Immature natural killer cell (primary cell): ENCODE results near the gene TYW1B. TPM values are rescaled to one million over a fixed set of nuclear protein-coding genes. Genes with fewer than 3 reads are reported as not detected.
"Not testable (repeated sequence)": the region's sequence is repeated elsewhere in the genome, so short reads cannot be mapped to it uniquely, and the experiment has no call there.

Source experiments
- DNase-seq, 3 donors: peaks; one replicate each; pipeline ENCODE4 v3.0.0; 2022; ENCODE audit warnings: mixed read lengths in 1 of 3
- H3K27ac Mint-ChIP-seq, 6 donors: one replicate each; pipeline ENCODE4 v1.8.0; 2020; ENCODE audit warnings: mixed read lengths in 6 of 6, mild to moderate bottlenecking in 5 of 6, inconsistent platforms in 4 of 6, moderate library complexity in 3 of 6
- H3K27me3 Mint-ChIP-seq, 3 donors: one replicate each; pipeline ENCODE4 v1.8.0; 2020 to 2021; ENCODE audit warnings: low read depth in 3 of 3, mild to moderate bottlenecking in 3 of 3, mixed read lengths in 3 of 3, moderate library complexity in 3 of 3, inconsistent platforms in 1 of 3
- H3K36me3 Mint-ChIP-seq, 3 donors: one replicate each; pipeline ENCODE4 v1.8.0; 2020; ENCODE audit warnings: mixed read lengths in 3 of 3, inconsistent platforms in 2 of 3, mild to moderate bottlenecking in 2 of 3
- H3K4me1 Mint-ChIP-seq, 2 donors: one replicate each; pipeline ENCODE4 v1.8.0; 2020; ENCODE audit warnings: inconsistent platforms in 2 of 2, mild to moderate bottlenecking in 2 of 2, mixed read lengths in 2 of 2, moderate library complexity in 1 of 2
- H3K4me3 Mint-ChIP-seq, 5 donors: one replicate each; pipeline ENCODE4 v1.8.0; 2020; ENCODE audit warnings: mild to moderate bottlenecking in 5 of 5, mixed read lengths in 5 of 5, inconsistent platforms in 3 of 5, moderate library complexity in 3 of 5
- H3K9me3 Mint-ChIP-seq, 6 donors: one replicate each; pipeline ENCODE4 v1.8.0; 2020; ENCODE audit warnings: mild to moderate bottlenecking in 6 of 6, mixed read lengths in 6 of 6, inconsistent platforms in 4 of 6, moderate library complexity in 3 of 6
- polyA plus RNA-seq, 3 donors: library from polyadenylated mRNA; unstranded; fragments of 300-500 nt; fragmentation: Illumina TruSeq; gene quantifications; one replicate each; pipeline ENCODE4 v1.2.3, GENCODE V29; 2021

The TYW1B gene
- polyA plus RNA-seq, 3 donors from 2014 or later, result 0.55 to 2.0 (median 0.88) TPM

GRCh38 chr7:72753781-72754180 is 74.2 kb downstream of the TYW1B start:
- H3K4me1 Mint-ChIP-seq, result no peaks in the 10 kb centered on the region
- peaks cover 0 to 5% (median 2%) of the 10 kb centered on the region in 6 donors for H3K9me3 Mint-ChIP-seq
- peaks cover 0 to 4% (median 2%) of the 10 kb centered on the region in 3 donors for H3K27me3 Mint-ChIP-seq
- no peak overlapping the region for H3K27ac Mint-ChIP-seq
- no peak for DNase-seq
- H3K36me3 Mint-ChIP-seq, result peaks cover 13 to 34% (median 25%) of the 10 kb centered on the region in 3 donors
- H3K4me3 Mint-ChIP-seq, result no peak overlapping the region

GRCh38 chr7:72753229-72753628 is 74.8 kb downstream of the TYW1B start:
- not testable (repeated sequence) for H3K4me3 Mint-ChIP-seq, DNase-seq, H3K27me3 Mint-ChIP-seq, H3K9me3 Mint-ChIP-seq, H3K27ac Mint-ChIP-seq, H3K4me1 Mint-ChIP-seq
- H3K36me3 Mint-ChIP-seq, result peaks cover 8 to 29% (median 20%) of the 10 kb centered on the region in 3 donors

GRCh38 chr7:72751978-72752377 is 76.0 kb downstream of the TYW1B start:
- DNase-seq, result no peak
- Mint-ChIP-seq H3K4me3 (no peak overlapping the region), H3K9me3 (no peaks in the 10 kb centered on the region), H3K4me1 (no peaks in the 10 kb centered on the region), H3K36me3 (peaks cover 5 to 23% (median 20%) of the 10 kb centered on the region in 3 donors), H3K27ac (no peak overlapping the region), H3K27me3 (peaks cover 0 to 2% (median 0%) of the 10 kb centered on the region in 3 donors)

- no peak overlapping the region for H3K27ac Mint-ChIP-seq
Observed at GRCh38 chr7:72751378-72751777, 76.6 kb downstream of the TYW1B start.

GRCh38 chr7:72748649-72749048 is 79.4 kb downstream of the TYW1B start:
- not testable (repeated sequence) for DNase-seq, H3K4me3 Mint-ChIP-seq, H3K4me1 Mint-ChIP-seq, H3K27me3 Mint-ChIP-seq, H3K27ac Mint-ChIP-seq, H3K9me3 Mint-ChIP-seq
- peaks cover 0 to 14% (median 12%) of the 10 kb centered on the region in 3 donors for H3K36me3 Mint-ChIP-seq

More at GRCh38 chr7:72751378-72751777, 76.6 kb downstream of the TYW1B start:
- no peaks in the 10 kb centered on the region for H3K4me1 Mint-ChIP-seq
- no peak for DNase-seq
- H3K9me3 Mint-ChIP-seq, result no peaks in the 10 kb centered on the region
- no peak overlapping the region for H3K4me3 Mint-ChIP-seq
- H3K36me3 Mint-ChIP-seq, result peaks cover 0 to 18% (median 17%) of the 10 kb centered on the region in 3 donors
- H3K27me3 Mint-ChIP-seq, result peaks cover 0 to 2% (median 0%) of the 10 kb centered on the region in 3 donors

- H3K9me3 Mint-ChIP-seq, H3K27ac Mint-ChIP-seq, H3K27me3 Mint-ChIP-seq, H3K4me1 Mint-ChIP-seq, DNase-seq, H3K4me3 Mint-ChIP-seq: not testable (repeated sequence)
- peaks cover 23 to 29% (median 24%) of the 10 kb centered on the region in 3 donors for H3K36me3 Mint-ChIP-seq
Observed at GRCh38 chr7:72744244-72744926, 83.6 kb downstream of the TYW1B start.

- DNase-seq, H3K27me3 Mint-ChIP-seq, H3K4me3 Mint-ChIP-seq, H3K27ac Mint-ChIP-seq, H3K4me1 Mint-ChIP-seq, H3K9me3 Mint-ChIP-seq: not testable (repeated sequence)
- peaks cover 24 to 34% (median 26%) of the 10 kb centered on the region in 3 donors for H3K36me3 Mint-ChIP-seq
Observed at GRCh38 chr7:72743801-72744200, 84.2 kb downstream of the TYW1B start.

GRCh38 chr7:72739716-72740115 is 88.3 kb downstream of the TYW1B start:
- Mint-ChIP-seq H3K9me3 (peaks cover 9 to 23% (median 19%) of the 10 kb centered on the region in 6 donors), H3K36me3 (peaks cover 39 to 52% (median 51%) of the 10 kb centered on the region in 3 donors)
- not testable (repeated sequence) for DNase-seq, H3K27ac Mint-ChIP-seq, H3K27me3 Mint-ChIP-seq, H3K4me3 Mint-ChIP-seq, H3K4me1 Mint-ChIP-seq

GRCh38 chr7:72735855-72736254 is 92.1 kb downstream of the TYW1B start:
- H3K27ac Mint-ChIP-seq, DNase-seq, H3K4me3 Mint-ChIP-seq, H3K27me3 Mint-ChIP-seq, H3K4me1 Mint-ChIP-seq: not testable (repeated sequence)
- H3K36me3 Mint-ChIP-seq, result peaks cover 40 to 64% (median 60%) of the 10 kb centered on the region in 3 donors
- peaks cover 13 to 50% (median 31%) of the 10 kb centered on the region in 6 donors for H3K9me3 Mint-ChIP-seq

GRCh38 chr7:72730815-72731214 is 97.2 kb downstream of the TYW1B start:
- not testable (repeated sequence) for H3K4me3 Mint-ChIP-seq, H3K27ac Mint-ChIP-seq, H3K27me3 Mint-ChIP-seq, DNase-seq
- Mint-ChIP-seq H3K36me3 (peaks cover 57 to 68% (median 67%) of the 10 kb centered on the region in 3 donors), H3K4me1 (peaks cover 2 to 18% of the 10 kb centered on the region in 2 donors), H3K9me3 (peaks cover 20 to 48% (median 22%) of the 10 kb centered on the region in 6 donors)

- not testable (repeated sequence) for H3K27me3 Mint-ChIP-seq, DNase-seq, H3K27ac Mint-ChIP-seq
- Mint-ChIP-seq H3K4me1 (peaks cover 2 to 18% of the 10 kb centered on the region in 2 donors), H3K4me3 (peak overlapping the region in 1 of 5 donors; percentile 34), H3K9me3 (peaks cover 19 to 47% (median 21%) of the 10 kb centered on the region in 6 donors), H3K36me3 (peaks cover 61 to 71% (median 71%) of the 10 kb centered on the region in 3 donors)
Observed at GRCh38 chr7:72730384-72730783, 97.6 kb downstream of the TYW1B start.

GRCh38 chr7:72729130-72729529 is 98.9 kb downstream of the TYW1B start:
- DNase-seq, H3K27me3 Mint-ChIP-seq, H3K4me3 Mint-ChIP-seq: not testable (repeated sequence)
- H3K27ac Mint-ChIP-seq, result peak overlapping the region in 1 of 6 donors; percentile 35
- H3K9me3 Mint-ChIP-seq, result peaks cover 8 to 35% (median 16%) of the 10 kb centered on the region in 6 donors
- H3K4me1 Mint-ChIP-seq, result peaks cover 2 to 18% of the 10 kb centered on the region in 2 donors
- H3K36me3 Mint-ChIP-seq, result peaks cover 51 to 69% (median 66%) of the 10 kb centered on the region in 3 donors

GRCh38 chr7:72722694-72723093 is 105.3 kb downstream of the TYW1B start:
- DNase-seq, H3K4me3 Mint-ChIP-seq, H3K4me1 Mint-ChIP-seq, H3K27me3 Mint-ChIP-seq, H3K9me3 Mint-ChIP-seq, H3K27ac Mint-ChIP-seq: not testable (repeated sequence)
- peaks cover 27 to 34% (median 33%) of the 10 kb centered on the region in 3 donors for H3K36me3 Mint-ChIP-seq

GRCh38 chr7:72720890-72721289 is 107.1 kb downstream of the TYW1B start:
- not testable (repeated sequence) for H3K27me3 Mint-ChIP-seq, H3K9me3 Mint-ChIP-seq, DNase-seq, H3K27ac Mint-ChIP-seq, H3K4me3 Mint-ChIP-seq, H3K4me1 Mint-ChIP-seq
- peaks cover 20 to 30% (median 26%) of the 10 kb centered on the region in 3 donors for H3K36me3 Mint-ChIP-seq
